Measurements from ENCODE around the gene TMED4.
"Not testable (repeated sequence)": the region's sequence is repeated elsewhere in the genome, so short reads cannot be mapped to it uniquely, and the experiment has no call there.

The TMED4 gene

DNA sequence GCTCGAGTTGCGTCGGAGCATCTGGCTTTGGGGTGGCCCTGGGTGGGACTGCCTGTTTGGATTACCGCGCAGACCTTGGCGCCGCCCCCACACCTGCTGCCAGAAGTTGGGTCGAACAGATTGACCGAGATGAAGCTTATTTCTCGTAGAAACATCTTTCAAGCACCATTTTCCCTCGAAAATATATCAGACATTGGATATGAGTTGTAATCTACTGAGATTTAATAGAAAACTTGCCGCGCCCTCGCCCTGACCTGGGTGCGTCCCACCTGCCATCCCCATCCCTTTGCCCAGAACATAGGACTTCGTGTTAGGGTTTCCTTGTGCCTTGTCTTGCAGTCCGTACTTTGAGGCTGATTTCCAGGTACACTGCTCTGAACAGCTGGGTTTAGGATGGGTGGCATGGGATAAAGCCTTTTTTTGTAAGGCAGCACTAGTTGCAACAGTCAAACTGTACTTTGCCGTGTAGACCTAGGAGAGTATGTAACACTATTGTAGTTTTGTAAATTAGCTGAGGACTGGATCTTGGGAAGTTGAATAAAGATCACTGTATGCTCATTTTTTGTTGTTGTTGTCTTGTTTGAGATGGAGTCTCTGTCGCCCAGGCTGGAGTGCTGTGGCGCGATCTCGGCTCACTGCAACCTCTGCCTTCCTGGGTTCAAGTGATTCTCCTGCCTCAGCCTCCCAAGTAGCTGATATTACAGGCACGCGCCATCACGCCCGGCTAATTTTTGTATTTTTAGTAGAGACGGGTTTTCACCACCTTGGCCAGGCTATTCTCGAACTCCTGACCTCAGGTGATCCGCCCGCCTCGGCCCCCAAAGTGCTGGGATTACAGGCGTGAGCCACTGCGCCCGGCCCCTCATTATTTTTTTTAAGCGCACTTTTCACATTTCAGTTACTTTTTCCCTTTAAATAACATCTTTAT lies 25.4 kb upstream of the TMED4 start:
- no peak for DNase-seq (ENCODE audit: low read depth in 3 of 3)

DNA sequence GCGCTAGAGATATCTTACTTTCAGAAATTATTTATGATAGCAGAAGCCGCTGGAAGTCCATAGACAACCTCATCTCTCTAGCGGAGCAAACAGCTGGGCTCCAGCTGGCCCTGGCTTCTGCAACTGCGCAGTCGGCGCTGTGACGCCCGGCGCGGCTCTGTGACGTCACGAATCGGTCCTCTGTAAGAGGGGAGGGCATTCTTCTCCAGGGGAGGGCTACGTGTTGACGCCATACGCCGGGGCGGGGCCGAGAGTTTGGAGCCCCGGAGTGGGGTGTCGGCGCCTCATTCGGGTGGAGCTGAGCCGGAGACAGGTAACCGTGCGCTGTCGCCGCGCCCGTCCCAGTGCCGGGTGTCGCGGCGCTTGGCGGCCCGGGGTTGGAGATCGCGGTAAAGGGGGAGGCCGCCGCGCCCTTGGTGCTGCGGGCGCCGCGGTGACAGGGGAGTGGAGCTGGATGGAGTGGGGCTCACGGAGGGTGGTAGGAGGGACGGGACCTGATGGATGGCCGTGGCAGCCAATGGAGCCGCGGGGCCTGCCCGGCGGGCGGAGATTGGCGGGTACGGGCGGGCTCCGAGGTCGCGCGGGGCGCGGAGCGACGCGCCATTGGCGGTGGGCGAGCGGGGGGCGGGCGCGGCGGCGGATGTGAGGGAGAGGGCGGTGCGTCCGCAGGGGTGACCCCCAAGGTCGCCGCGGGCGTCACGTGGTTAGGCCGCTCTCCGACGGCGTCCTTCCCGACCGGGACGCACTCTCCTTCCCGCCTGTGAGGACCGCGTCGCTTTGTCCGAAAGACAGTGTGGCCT lies 24.5 kb upstream of the TMED4 start, which contains the start of gene OGDH:
Gene OGDH (plus strand): TSS at position 287 of the 800 bp plus-strand sequence. CDS start 17,717 bp downstream, outside the sequence.
- peak; percentile 99 for DNase-seq (ENCODE audit: low read depth in 3 of 3)

DNA sequence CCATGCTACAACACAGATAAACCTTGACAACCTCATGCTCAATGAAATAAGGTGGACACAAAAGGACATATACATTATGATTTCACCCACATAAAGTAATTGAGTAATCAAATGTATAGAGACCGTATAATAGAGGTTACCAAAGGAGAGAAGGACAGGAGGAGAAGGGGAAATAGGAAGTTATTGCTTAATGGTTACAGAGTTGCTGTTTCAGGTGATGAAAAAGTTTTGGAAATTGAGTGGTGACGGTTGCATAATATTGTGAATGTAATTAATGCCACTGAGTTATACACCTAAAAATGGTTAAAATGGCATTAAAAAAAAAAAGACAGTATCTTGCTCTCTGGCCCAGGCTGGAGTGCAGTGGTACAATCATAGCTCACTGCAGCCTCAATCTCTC lies 22.9 kb upstream of the TMED4 start:
- DNase-seq (ENCODE audit: low read depth in 3 of 3), result no peak

DNA sequence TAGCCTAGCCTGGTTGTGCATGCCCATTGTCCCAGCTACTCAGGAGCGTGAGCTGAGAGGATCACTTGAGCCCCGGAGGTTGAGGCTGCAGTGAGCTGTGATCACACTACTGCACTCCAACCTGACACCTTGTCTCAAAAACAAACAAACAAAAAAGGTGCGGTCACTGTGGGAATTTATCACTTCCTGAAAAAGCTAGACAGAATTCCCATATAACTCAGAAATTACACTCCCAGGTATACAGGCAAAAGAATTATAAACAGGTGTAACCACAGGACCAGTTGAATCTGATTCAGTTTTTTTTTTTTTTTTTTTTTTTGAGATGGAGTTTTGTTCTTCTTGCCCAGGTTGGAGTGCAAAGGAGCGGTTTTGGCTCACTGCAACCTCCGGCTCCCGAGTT lies 21.2 kb upstream of the TMED4 start:
- no peak for DNase-seq (ENCODE audit: low read depth in 3 of 3)

DNA sequence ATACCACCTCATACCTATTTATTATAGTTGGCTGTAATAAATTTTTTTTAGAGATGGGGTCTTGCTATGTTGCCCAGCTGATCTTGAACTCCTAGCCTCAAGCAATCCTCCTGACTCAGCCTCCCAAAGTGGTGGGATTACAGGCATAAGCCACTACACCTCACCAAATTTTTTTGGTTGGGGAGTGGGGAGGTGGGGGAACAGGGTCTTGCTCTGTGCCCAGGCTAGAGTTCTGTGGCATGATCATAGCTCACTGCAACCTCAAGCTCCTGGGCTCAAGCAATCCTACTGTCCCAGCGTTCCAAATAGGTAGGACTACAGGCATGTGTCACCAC lies 20.5 kb upstream of the TMED4 start:
- DNase-seq (ENCODE audit: low read depth in 3 of 3), result no peak

DNA sequence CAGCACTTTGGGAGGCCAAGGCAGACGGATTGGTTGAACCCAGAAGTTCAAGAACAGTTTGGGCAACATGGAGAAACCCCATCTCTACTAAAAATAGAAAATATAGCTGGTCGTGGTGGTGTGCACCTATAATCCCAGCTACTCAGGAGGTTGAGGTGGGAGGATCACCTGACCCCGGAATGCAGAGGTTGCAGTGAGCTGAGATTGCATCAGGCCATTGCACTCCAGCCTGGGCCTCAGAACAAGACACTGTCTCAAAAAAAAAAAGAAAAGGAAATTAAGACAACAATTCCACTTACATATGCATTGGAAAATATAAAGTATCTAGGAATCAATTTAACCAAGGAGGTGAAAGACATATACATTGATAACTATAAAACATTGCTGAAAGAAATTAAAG lies 17.2 kb upstream of the TMED4 start:
- DNase-seq (ENCODE audit: low read depth in 3 of 3), result no peak

DNA sequence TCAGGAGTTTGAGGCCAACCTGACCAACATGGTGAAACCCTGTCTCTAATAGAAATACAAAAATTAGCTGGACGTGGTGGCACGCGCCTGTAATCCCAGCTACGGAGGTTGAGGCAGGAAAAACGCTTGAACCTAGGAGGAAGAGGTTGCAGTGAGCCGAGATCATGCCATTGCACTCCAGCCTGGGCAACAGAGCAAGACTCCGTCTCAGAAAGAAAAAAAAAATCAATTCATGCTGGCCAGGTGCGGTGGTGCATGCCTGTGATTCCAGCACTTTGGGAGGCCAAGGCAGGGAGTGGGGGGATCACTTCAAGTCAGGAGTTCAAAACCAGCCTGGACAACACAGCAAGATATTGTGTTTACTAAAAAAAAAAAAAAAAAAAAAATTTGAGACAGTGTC lies 15.2 kb upstream of the TMED4 start:
- DNase-seq (ENCODE audit: low read depth in 3 of 3), result not testable (repeated sequence)

DNA sequence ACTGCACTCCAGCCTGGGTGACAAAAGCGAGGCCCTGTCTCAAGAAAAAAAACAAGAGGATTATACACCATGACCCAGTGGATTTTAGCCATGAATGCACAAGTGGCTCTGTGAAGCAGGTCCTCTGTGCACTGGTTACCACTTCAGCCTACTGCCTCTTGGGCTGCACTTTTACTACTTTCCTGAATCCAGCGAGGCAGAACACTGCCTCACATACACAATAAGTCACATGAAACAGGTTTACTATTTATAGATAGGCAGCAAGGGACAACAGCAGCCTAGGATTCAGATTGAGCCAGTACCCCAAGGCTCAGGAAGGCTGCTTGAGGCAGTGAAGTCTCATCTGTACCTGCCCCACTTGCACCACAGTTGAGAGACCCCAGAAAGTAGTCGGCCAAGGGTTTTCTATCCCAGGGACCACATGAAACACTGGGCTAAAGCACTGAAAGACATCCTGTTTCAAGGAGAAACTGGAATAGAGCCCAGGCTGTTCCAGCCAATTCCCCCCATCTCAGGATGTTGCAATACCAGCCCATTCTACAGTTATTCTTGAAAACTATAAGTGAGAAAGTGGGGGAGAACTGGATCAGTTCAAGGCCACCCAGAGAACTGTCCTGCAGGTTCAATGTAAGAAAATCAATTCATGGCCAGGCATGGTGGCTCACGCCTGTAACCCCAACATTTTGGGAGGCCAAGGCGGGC lies 14.1 kb upstream of the TMED4 start:
- DNase-seq (ENCODE audit: low read depth in 3 of 3), result no peak

DNA sequence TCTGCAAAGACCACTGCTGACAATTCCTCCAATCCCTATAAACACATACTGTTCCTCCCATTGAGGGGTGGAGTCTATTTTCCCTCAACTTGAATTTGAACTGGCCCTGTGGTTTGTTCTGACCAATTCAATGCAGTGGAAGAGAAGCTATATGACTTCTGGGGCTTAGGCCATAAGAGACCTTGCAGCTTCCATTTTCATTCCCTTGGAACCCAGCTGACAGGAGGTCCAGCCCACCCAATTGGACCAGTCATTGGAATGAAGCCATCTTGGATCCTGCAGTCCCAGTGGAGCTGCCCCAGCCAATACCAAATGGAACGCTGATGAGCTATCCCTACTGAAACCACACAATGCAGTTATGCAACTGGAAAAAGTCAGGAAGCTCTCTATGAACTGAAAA lies 8.9 kb upstream of the TMED4 start:
- no peak for DNase-seq (ENCODE audit: low read depth in 3 of 3)

DNA sequence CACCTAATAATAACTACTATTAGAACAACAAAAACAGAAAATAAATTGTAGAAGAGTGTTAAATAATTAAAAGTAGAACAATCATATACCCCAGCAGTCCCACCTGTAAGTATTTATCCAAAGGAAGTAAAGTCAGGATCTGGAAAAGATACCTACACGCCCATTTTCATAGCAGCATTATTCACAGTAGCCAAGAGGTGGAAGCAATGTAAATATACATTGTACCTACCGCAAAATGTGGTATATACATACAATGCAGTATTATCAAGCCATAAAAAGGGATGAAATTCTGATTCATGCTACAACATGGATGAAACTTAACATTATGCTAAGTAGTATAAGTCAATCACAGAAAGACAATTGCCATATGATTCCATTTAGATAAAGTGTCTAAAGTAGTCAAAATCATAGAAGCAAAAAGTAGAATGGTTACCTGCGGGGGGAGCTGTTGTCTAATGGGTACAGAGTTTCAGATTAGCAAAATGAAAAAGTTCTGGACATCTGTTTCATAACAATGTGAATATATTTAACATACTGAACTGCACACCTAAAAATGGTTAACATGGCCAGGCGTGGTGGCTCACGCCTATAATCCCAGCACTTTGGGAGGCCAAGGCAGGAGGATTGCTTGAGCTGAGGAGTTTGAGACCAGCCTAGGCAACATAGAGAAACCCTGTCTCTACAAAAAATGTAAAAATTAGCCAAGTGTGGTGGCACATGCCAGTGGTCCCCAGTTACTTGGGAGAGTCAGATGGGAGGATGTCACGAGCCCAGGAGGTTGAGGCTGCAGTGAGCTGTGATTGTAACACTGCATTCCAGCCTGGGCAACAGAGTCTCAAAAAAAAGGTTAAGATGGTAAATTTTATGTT lies 6.0 kb upstream of the TMED4 start:
- DNase-seq (ENCODE audit: low read depth in 3 of 3), result peak in 1 of 3 experiments; percentile 49

DNA sequence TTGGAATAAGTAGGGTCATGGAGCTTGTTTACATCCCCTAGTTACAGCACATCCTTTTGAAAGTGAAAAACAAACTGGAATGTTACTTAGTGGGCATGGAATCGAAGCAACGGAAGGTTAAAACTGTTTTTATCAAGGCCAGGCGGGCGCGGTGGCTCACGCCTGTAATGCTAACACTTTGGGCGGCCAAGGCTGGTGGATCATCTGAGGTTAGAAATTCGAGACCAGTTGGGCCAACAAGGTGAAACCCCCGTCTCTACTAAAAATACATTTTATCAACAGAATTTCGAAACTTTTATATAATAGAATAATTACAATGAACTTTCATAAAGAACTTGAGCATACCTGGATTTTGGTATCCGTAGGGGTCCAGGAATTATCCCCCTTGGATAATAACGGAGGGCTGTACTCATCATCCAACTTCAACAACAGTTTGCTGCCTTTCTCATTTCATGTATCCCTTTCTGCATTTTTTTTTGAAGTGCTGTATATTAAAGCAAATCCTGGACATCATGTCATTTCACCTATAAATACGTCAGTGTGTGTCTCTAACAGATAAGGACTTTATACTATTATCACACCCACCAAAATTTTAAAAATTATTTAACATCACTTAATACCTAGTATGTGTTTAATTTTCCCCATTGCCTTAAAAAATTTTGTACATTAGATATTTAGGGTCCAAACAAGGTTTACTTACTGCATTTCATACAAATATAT lies 1.3 kb upstream of the TMED4 start:
- DNase-seq (ENCODE audit: low read depth in 3 of 3), result no peak

DNA sequence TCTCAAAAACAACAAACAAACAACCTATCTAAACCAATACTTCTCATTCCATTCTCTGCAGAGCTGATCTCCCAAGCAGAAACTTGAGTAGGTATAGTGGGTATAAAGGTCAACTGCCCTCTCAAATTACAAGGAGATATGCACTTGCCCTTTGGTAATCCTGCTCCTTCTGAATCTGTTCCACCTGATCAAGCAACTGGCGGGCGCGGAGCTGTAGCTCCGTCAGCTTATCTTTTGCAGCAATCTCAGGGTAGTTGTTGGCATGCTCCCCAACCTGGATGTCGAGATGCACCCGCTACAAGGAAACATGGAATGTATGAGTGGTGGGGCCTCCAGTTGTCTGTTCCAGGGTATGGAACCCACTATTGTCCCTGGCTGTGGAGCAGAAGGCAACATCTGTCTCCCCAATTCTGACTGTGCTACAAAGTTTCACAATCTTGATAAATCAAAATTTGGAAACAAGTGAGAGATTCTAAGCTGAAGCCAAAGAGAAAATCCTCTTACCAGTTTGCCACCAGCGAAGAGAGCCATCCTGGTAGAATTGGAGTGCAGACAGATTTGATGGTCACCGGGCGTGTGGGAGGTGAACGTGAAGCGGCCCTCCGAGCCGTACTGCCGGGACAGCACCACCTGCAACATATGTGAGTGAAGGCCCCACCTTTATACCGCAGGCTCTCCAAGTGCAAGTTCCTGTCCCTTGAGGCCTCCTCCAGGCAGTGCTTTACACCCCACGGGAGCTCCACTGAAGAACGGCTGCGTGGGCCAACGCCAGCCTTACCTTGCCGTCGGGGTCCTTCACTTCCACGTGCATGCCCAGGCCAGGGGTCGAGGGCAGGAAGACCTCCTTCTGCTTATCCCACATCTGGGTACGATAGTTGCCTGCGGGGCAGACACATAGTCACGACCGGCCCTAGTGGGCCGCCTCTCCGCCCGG lies 819 bp downstream of the TMED4 start:
- DNase-seq (ENCODE audit: low read depth in 3 of 3), result peak in 1 of 3 experiments; percentile 47

DNA sequence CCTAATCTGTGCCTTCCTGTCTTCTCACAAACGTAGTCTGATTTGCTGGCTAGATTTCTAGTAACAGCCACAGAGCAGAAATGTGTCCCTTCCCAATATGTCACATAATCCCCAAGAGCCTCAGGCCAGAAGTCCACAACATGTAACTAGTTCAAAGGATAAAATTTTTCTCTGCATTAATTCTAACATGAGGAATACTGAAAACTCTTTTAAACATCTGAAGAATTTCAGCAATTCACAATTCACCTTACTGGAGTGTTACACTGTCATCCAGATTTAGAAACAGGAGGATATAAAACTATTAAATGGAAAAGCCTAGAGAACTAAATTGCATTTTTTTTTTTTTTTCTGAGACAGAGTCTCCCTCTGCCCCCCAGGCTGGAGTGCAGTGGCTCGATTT lies 5.8 kb downstream of the TMED4 start:
- no peak for DNase-seq (ENCODE audit: low read depth in 3 of 3)

DNA sequence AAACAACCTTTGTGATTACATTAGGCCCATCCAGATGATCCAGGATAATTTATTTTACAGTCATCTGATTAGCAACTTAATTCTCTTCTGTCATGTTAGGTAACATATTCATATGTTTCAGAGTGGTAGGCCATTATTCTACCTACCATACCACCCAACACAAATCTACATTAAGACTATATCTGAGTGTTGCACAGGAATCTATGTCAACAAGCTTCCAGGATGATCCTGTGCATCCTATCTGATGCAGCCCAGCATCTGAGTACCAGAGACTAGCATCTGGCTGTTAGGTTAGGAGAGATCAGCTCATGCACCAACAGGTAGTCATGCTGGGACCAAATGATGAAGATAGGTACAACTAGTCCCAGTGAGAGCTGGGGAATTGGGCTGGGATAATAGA lies 7.0 kb downstream of the TMED4 start:
- no peak for DNase-seq (ENCODE audit: low read depth in 3 of 3)

DNA sequence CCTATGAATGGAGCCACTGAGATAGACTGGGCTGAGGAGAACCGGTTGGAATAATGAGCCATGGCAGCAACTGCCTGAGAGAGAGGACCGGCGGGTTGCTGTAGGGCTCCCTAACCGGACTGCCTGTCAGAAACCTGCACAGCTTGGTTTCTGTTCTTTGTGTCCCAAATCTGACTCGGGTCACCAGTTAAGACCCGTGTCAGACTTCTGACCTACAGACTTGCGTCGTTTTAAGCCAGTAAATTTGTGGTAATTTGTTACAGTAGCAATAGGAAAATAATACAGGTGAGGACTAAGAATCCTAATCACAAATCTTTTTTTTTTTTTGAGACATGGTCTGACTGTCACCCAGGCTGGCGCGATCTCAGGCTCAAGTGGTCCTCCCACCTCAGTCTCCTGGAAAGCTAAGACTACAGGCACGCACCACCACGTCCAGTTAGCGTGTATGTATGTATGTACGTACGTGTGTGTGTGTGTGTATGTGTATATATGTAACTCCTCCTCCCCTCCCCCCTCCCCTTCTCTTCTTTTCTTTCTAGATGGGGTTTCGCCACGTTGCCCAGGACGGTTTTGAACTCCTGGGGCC lies 7.7 kb downstream of the TMED4 start:
- no peak for DNase-seq (ENCODE audit: low read depth in 3 of 3)

DNA sequence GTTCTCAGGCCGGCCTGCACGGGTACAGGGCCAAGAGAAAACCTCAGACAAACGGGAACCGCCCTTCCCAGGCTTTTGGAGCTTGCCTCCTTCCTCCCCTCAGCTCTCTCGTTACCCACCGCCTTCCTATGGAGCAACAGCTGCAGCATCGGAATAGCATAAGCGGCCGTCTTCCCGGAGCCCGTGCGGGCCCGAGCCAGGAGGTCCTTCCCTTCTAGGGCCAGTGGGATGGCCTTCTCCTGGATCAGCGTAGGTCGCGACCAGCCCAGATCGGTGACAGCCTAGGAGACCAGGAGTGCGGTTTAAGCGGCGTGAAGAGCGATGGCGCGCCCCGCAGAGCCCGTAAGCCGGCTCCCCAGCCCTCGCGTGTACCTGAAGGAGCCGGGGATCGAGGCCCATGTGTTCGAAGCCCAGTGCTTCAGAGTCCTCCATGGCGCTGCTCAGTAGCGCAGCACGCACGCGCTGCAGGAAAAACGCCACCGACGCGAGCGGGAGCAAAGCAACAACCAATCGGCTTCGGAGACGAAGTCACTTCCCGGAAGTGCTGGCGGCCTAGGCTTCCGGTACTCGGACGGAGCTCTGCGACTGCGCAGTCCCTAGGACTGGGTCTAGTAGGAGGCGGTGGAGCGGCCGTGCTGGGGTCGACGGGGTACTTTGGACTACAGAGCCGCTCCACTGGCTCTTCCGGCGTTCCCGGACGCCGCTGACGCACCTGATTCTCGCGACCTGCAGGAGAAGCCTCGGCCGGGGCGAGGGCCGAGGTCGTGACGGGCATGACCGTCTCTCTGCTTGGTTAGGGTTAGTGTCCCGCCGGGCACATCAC lies 8.4 kb downstream of the TMED4 start, which contains the start of gene DDX56:
Gene DDX56 (minus strand): TSS at position 445 of the 823 bp plus-strand sequence. CDS start 13 bp downstream, at position 432.
- DNase-seq (ENCODE audit: low read depth in 3 of 3), result peak; percentile 88 to 95 (median 89)

DNA sequence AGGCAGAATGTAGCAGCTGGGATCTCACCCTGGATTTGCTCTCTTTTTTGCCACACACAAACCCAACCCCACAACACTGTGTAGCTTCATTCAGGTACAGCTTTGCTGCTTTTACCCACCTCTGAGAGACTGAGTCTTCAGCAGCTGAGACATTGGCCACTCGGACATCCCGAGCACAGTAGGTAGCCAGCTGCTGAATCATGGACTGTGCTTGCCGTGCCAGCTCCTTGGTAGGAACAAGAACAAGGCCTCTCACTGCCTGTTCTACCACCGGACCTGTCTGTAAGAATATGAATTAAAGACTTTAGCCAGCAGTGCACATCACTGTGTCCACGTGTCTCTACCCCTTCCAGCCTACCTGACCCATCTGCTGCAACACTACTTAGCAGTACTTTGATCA lies 9.3 kb downstream of the TMED4 start:
- no peak for DNase-seq (ENCODE audit: low read depth in 3 of 3)

DNA sequence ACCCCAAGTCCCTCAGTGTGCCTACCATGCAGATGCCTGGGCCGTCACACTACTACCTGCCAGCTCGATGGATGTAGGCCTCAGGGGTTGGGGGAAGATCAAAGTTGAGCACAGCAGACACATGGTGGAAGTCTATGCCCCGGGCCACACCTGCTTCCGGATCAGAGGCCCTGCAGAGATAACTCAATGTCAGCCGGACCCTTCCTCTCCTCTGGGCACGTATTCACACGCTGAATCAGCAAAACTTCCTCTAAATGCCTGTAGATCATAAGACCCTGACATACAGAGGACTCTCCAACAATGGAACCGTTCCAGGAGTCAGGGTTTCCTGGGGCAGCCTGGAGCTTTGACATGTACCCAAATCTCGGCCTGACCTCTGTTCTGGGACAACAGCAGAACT lies 12.1 kb downstream of the TMED4 start:
- no peak for DNase-seq (ENCODE audit: low read depth in 3 of 3)
